GM21529 (cell line): ENCODE results near the gene SYTL3.

Source experiments
- ATAC-seq: cut with Tn5 transposase; IDR thresholded peaks from one replicate; pipeline ENCODE4 v1.9.1; 2021; ENCODE audit not compliant: unreplicated experiment

SYTL3 gene

GRCh38 chr6:158756977-158757752 is 107.3 kb downstream of the SYTL3 start:
- ATAC-seq: no peak

GRCh38 chr6:158757753-158758090 is 107.9 kb downstream of the SYTL3 start:
- no peak for ATAC-seq

GRCh38 chr6:158758451-158758860 is 108.6 kb downstream of the SYTL3 start:
- ATAC-seq: no peak

GRCh38 chr6:158758941-158759479 is 109.2 kb downstream of the SYTL3 start:
- no peak for ATAC-seq

GRCh38 chr6:158759966-158760617 is 110.2 kb downstream of the SYTL3 start:
- no peak for ATAC-seq

- no peak for ATAC-seq
These were observed 110.9 kb downstream of the SYTL3 start for GRCh38 chr6:158760618-158761250.

- no peak for ATAC-seq
These were observed 111.9 kb downstream of the SYTL3 start for GRCh38 chr6:158761746-158762145.

GRCh38 chr6:158762787-158763433 is 113.1 kb downstream of the SYTL3 start:
- no peak for ATAC-seq

- no peak for ATAC-seq
These were observed 113.8 kb downstream of the SYTL3 start for GRCh38 chr6:158763434-158764182.

- no peak for ATAC-seq
These were observed 114.5 kb downstream of the SYTL3 start for GRCh38 chr6:158764183-158764849.

GRCh38 chr6:158764926-158765325 is 115.1 kb downstream of the SYTL3 start:
- no peak for ATAC-seq

GRCh38 chr6:158765499-158766068 is 115.7 kb downstream of the SYTL3 start:
- ATAC-seq: no peak

GRCh38 chr6:158766621-158767455 is 117.0 kb downstream of the SYTL3 start:
- no peak for ATAC-seq

GRCh38 chr6:158767709-158768108 is 117.9 kb downstream of the SYTL3 start:
- ATAC-seq: no peak

- no peak for ATAC-seq
These were observed 118.6 kb downstream of the SYTL3 start for GRCh38 chr6:158768436-158768835.

- no peak for ATAC-seq
These were observed 119.4 kb downstream of the SYTL3 start for GRCh38 chr6:158769234-158769770.

- ATAC-seq: no peak
These were observed 120.0 kb downstream of the SYTL3 start for GRCh38 chr6:158769771-158770432.
